Left renal pelvis (tissue), 4 donors: ENCODE measurements around the gene ZYG11A. TPM values are rescaled to one million over a fixed set of nuclear protein-coding genes. Genes with fewer than 3 reads are reported as not detected.
A peak's percentile ranks its signal among the peaks of the same experiment; 100 is the strongest.

Experiments
- DNase-seq, 4 donors: peaks; one replicate each; pipeline ENCODE4 v3.0.0-alpha.2; 2013; ENCODE audit warnings: low read depth in 4 of 4, low spot score in 3 of 4
- polyA plus RNA-seq, 4 donors: library from polyadenylated mRNA; unstranded; fragments of 120-200 nt; gene quantifications; one replicate each; pipeline ENCODE4 v1.2.1, GENCODE V29; 2013; ENCODE audit not compliant: insufficient read length in 4 of 4

ZYG11A gene
- polyA plus RNA-seq, 4 donors: 0.17 to 0.23 (median 0.18) TPM

DNA sequence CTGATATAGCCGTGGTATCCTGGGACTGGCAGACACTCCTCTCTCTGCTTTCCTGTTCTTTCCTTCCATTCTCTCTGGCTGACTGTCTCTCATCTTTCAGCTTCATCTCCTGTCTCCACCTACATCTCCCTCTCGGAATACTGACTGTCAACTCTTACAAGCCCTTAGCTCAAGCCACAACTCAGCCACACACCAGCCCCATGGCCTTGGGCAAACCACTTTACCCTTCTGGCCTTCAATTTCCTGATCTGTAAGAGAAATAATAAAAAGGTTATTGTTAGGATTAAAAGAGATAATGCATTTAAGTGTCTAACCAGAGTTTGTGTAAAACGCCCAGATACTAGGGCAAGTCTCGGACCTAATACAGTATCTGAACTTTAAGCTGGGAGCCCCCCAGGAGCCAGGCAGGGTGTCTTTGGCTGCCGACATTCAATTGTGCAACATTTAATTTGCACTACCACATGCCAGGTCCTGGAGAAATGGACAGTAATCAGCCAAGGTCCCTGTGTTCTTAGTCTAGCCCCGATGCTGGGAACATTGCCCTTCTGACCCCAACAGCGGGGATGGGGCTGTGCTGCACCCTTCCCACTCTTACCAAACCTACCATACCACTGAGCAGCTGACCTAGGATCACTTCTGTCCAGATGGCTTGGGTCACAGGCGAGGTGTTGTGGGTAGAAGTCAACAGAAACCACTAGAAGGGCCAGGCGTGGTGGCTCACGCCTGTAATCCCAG, 73.8 kb downstream of the ZYG11A start:
- DNase-seq: no peak

DNA sequence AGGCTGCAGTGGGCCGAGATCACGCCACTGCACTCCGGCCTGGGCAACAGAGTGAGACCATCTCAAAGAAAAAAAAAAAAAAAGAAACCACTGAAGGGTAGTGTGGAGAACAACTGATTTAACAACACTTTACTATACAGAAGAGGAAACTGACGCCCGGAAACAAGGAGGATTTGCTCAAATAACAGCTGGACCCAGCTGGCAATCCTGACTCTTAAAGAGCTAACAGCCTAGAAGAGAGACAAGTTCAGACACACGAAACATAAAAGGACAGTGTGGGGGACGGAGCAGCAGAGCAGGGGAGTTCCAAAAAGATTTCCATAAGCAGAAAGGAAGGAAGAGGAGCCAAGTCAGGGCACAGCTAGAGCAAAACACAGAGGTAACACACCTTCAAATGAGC, 74.6 kb downstream of the ZYG11A start:
- DNase-seq: peak in 1 of 4 donors; percentile 53

DNA sequence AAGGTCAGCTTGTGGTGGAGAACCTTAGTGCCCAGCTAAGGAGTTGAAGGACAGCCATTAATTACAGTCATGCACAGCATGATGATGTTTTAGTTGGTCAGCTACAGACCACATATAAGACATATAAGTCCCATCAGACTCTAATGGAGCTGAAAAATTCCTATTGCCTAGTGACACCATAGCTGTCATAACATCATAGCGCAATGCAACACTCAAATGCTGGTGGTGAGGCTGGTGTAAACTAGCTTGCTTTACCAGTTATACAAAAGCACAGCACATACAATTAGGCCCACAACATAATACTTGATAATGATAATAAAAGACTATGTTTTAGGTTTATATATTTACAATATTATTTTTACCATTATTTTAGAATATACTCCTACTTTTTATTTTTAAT, 75.0 kb downstream of the ZYG11A start:
- DNase-seq: no peak

DNA sequence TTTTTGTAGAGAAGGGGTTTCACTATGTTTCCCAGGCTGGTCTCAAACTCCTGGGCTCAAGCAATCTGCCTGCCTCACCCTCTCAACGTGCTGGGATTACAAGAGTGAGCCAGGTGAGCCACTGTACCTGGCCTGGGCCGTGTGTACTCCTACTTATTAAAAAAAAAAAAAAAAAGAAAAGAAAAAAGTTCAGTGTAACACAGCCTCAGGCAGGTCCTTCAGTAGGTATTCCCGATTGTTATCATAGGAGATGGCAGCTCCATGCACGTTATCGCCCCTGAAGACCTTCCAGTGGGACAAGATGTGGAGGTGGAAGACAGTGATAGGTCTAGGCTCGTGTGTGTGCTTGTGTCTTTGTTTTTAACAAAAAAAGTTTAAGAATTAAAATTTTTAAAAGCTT, 75.6 kb downstream of the ZYG11A start:
- no peak for DNase-seq

DNA sequence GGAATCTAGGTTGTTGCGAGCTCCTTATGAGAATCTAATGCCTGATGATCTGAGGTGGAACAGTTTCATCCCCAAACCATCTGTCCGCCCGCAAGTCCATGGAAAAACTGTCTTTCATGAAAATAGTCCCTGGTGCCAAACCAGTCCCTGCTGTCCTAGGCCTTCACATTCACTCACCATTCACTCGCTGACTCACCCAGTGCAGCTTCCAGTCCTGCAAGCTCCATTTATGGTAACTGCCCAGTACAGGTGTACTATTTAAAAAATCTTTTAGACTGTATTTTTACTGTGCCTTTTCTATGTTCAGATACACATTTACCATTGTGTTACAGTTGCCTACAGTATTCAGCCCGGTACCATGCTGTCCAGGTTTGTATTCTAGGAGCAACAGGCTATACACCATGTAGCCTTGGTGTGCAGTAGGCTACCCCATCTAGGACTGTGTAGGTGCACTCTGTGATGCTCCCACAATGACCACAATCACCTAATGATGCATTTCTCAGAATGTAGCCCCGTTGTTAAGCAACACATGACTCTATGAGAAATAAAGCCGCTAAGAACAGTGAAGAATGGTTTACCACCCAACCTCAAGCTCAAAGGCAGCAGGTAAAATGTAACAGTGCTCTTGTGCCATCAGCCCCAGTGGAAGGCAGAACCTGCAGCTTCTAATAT, 76.6 kb downstream of the ZYG11A start:
- no peak for DNase-seq

DNA sequence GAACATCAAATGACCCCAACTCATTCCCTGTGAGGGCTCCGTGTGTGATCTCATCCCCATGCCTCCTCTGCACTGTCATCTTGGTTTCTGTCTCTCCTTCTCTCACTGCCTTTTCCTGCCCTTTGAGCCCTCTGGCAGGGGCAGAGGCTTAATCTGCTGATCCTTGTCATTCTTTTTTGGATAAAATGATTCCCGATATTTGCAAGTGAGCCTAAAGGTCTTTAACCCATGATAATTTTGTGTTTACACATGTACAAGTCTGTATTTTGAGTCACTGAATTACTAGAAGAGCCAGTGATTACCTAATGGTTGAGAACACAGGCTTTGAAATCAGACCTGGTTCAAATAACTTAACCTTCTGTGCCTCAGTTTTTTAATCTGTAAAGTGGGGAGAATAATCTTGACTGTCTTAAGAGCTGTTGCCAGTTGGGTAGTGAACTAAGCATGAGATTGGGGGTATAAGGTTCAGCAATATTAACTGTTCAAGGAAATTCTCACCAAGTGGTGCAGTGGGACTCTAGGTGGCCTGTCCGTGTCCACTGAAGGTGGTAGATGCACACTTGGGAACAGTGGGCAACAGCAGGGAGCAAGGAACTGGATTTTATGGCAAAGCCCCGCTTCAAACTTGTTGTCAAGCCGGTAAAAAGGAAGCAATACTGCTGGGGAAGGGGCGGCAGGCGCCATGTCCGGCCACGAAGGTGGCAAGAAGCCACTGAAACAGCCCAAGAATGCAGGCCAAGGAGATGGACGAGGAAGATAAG, 77.3 kb downstream of the ZYG11A start:
- no peak for DNase-seq

DNA sequence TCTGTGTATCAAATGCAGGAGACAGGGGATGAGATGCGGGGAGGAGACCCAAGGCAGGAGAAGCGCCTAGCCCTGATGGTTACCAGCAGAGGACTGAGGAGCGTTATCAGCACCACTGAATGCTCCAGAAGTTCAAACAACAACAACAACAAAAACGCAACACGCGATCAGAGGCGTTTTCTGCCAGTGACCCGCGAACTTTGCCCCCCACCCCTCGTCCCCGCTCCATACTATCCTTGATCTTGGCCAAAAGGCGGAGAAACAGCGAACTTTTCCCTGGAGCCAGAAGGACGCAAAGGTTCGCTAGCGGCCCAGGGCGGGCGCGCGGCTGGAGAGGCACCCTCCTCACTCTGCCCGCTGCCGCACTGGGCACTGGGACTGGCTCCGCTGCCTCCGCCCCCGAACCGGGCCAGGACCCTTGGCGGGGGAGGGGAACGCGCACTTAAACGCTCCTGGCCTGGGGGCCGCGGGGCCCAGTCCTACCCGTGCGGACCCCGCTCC, 78.3 kb downstream of the ZYG11A start:
- DNase-seq: peak in 1 of 4 donors; percentile 19

DNA sequence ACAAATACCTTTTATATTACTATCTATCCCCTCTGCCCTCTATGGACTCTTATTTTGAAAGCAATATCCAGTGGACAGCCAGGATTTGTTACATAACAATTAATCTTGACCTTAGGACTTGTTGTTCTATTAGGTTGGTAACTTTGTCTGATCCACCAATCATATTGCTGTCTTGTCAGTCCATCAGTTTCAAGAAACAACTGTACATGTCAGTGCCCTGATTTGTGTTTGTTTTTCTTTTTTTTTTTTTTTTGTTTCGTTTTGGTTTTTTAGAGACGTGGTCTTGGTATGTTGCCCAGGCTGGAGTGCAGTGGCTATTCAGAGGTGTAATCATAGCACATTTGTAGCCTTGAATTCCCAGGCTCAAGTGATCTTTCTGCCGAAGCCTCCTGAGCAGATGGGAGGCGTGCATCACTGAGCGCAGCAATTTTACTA, 83.0 kb downstream of the ZYG11A start:
- no peak for DNase-seq

DNA sequence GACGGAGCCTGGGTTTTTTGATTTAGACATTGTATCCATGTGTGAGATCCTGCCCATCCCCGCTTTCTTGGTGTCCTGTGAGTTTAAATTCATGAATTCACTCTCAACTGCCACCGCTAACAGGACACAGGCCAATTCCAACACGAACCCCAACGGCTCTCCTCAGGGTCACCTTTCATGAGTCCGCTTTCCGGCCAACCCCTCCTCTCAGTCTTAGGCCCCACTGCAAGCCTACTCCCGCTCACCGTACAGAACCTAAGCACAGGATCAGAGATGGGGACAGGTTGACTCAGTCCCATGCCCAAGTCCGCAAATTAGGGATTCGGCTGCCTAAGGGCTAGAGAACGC, 84.3 kb downstream of the ZYG11A start:
- DNase-seq: no peak

DNA sequence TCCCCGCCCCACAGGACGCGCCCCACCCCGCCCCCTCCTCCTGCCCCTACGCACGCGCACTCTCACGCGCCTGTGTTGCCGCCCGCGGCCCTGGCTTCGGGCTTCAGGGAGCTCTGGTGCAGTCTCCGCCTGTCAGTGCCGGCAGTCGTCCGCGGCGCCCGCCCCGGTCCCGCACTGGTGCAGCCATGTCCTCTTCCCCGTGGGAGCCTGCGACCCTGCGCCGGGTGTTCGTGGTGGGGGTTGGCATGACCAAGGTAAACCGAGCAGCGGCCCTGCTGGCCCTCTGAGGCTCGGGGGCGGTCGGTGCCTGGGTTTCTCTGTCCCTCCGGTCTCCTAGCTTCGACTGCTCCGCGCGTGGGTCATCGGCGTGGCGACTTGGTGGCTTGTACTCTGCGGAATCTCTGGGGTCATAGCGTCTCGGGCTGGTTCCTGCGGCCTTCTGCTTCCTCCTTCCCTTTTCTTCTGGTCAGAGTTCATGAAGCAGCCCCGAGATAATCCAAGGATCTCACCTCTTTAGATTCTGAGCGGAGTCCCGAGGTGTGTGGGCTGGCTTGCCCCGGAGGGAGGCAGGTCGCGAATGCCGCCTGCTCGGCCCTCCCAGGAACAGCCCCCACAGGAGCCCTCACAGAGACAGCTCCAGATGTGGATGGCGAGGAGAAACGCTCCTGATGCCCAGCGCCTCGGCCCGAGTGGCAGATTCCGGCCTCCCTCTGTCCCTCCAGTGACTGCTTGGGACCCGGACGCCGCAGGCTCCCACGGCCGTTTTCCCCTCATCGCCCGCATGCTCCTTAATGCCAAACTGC, 84.9 kb downstream of the ZYG11A start, which contains the start of gene SCP2:
SCP2 (plus strand) TSS at position 65 of the 803 bp plus-strand sequence; CDS start at position 186, 121 bp downstream.
- DNase-seq: peak in 1 of 4 donors; percentile 23

DNA sequence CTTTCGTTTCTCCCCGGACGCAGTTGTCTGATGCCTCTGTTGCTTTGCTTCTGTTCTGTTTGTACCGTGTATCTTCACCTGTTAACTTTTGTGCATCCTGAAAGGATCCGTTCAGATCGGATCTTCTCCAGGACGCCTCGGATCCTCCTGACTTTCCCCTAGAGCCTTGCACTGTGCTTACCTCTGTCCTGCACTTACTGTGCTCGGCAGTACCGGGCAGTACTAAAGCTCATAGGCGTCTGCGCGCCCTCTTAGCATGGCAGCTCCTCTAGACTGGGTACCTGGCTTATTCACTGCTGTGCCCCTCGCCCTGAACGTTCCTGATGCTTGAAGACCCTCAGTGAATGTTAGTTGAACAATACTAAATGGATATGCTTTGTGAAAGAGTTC, 85.5 kb downstream of the ZYG11A start:
- DNase-seq: no peak

DNA sequence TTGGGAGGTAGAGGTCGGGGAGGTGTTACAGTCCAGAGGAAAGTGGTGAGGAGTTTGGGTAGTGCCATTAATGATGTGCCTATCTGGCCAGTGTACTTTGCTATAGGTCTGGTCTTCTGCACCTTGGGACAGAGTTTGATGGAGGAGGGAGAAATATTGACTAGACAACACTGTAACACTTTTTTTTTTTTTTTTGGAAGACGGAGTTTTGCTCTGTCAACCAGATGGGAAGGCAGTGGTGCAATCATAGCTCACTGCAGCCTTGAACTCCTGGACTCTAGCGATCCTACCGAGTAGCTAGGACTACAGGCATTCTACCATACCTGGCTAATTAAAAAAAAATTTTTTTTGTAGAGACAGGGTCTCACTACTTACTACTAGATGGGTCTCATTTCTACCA, 86.5 kb downstream of the ZYG11A start:
- no peak for DNase-seq

DNA sequence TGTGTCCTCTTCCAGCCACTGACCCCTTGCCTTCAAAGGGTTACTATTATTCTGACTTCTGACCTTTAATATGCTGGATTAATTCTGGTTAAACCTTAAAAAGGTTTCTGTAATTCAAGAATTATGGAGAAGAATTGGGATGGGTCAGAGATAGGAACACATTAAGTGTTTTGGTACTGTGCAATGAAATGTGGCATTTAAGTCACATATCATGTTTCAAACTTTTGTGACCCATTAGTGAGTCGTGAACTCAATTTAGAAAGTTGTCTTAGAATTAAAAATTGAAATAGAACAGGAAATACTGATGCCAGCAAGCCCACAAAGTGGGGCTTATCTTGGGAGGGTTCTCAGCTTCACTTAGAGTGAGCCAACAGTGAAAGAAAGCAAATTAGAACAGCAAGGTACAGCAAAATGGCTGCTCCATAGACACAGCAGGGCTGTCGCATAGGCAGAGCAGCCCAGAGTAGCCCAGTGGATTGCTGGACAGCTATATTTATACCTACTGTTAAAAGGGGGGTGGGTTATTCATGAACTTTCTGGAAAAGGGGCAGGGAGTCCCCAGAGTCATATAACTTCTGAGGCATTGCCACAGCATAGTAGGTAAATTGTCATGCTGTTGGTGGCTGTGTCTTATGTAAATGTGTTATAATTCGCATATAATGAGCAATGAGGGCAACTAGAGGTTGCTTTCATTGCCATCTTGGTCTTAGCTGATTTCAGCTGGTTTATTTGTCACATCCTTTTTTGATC, 95.0 kb downstream of the ZYG11A start:
- no peak for DNase-seq

DNA sequence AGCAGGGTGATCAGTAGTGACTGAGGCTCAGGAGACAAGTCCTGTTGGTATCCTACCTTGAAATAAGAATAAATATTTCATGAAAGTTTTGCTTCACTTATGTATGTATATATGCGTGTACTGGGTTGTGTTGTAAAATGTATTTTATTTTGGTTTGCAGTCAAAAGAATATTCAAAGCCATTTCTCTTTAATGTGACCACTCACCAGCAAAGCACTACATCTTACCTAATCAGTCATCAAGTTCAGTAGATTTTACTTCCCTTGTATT, 95.6 kb downstream of the ZYG11A start:
- no peak for DNase-seq

DNA sequence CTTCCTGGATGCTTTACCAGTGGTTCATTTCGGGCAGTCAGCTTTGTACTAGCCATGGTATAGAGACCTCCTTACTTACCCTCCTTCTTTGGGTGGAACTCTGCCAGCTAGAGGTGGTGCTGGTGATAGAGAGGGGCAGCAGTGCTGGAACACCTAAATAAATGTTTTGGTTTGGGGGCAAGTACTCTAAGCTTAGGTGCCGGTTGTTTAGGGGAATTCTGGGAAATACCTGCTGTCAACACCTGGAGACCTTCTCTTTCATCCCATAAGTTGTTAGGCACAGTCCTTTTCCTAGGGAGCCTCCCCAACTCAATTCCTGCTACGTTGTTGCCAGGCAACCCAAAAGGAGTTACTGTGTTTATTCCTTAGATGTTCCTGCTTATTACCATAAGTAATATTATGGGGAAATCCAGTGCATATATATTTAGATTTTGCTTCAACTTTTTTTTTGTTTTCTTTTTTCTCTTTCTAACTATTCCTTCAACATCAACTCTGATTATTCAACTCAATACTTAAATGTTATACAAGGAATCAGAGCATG, 101.4 kb downstream of the ZYG11A start:
- no peak for DNase-seq

DNA sequence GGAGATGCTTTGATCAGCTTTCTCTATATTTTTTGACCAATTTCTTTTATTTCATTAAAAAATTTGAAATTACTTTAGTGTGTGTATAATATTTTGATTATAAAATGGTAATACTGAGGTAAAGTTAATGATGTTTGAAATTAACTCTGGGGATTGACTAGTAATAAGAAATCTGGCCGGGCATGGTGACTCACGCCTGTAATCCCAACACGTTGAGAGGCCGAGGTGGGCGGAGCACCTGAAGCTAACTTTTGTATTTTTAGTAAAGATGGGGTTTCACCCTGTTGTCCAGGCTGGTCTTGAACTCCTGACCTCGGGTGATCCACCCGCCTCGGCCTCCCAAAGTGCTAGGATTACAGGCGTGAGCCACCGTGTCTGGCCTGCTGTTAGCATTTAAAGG, 102.0 kb downstream of the ZYG11A start:
- DNase-seq: no peak
